K562 (cell line): ENCODE data around the gene PGAP2. TPM values are rescaled to one million over a fixed set of nuclear protein-coding genes. Genes with fewer than 3 reads are reported as not detected.

Source experiments
- ARID4B ChIP-seq: sonication (generic); formaldehyde crosslinking; IDR thresholded peaks from 2 replicates; pipeline ENCODE4 v1.8.0; 2022; ENCODE audit warnings: mild to moderate bottlenecking, missing genetic modification reagents
- BMI1 ChIP-seq: fragments of 150-350 bp; IDR thresholded peaks from 2 replicates; pipeline ENCODE4 v1.6.1; 2014; ENCODE audit warnings: low read length
- BRF1 ChIP-seq: IDR thresholded peaks from 3 replicates; pipeline ENCODE4 v1.6.1; 2011; ENCODE audit warnings: borderline replicate concordance, mild to moderate bottlenecking; ENCODE audit not compliant: insufficient read length; ENCODE audit errors: extremely low read depth
- CREB1 ChIP-seq, 2 experiments: sonication (generic) in 1 of 2; formaldehyde crosslinking in 1 of 2; IDR thresholded peaks; 2 replicates each; pipeline versions ENCODE4 v1.6.1 to v1.8.0; 2012 to 2022; ENCODE audit warnings: inconsistent platforms in 1 of 2, mild to moderate bottlenecking in 1 of 2, missing genetic modification reagents in 1 of 2, moderate library complexity in 1 of 2
- ELF2 ChIP-seq: fragments of 250-450 bp; sonication (Bioruptor Pico); IDR thresholded peaks from 2 replicates; pipeline ENCODE4 v1.5.0; 2021; ENCODE audit warnings: mild to moderate bottlenecking
- FOXA1 ChIP-seq: fragments of 450-650 bp; IDR thresholded peaks from 2 replicates; pipeline ENCODE4 v1.6.1; 2016; ENCODE audit warnings: mild to moderate bottlenecking, borderline replicate concordance
- FUS ChIP-seq: fragments of 200-400 bp; formaldehyde crosslinking; optimal IDR thresholded peaks from 2 replicates; pipeline ENCODE3; 2017; ENCODE audit warnings: low read depth, low read length
- GATAD2A ChIP-seq: fragments of 450-650 bp; IDR thresholded peaks from 2 replicates; pipeline ENCODE4 v1.6.1; 2017
- KLF16 ChIP-seq: IDR thresholded peaks from 2 replicates; pipeline ENCODE4 v1.6.1; 2016; ENCODE audit warnings: antibody characterized with exemption
- MEIS2 ChIP-seq: fragments of 450-650 bp; IDR thresholded peaks from 2 replicates; pipeline ENCODE4 v1.6.1; 2014; ENCODE audit warnings: mild to moderate bottlenecking; ENCODE audit not compliant: partially characterized antibody
- NFIX ChIP-seq: fragments of 250-450 bp; sonication (Bioruptor Pico); IDR thresholded peaks from 2 replicates; pipeline ENCODE4 v1.4.0; 2020; ENCODE audit warnings: low read depth, mild to moderate bottlenecking, moderate library complexity
- TAF1 ChIP-seq: IDR thresholded peaks from 2 replicates; pipeline ENCODE4 v1.6.1; 2011; ENCODE audit warnings: mild to moderate bottlenecking, low read length, moderate library complexity; ENCODE audit not compliant: insufficient read depth, control insufficient read depth, severe bottlenecking; ENCODE audit errors: extremely low read depth
- YBX1 ChIP-seq: fragments of 450-650 bp; IDR thresholded peaks from 2 replicates; pipeline ENCODE4 v1.7.1; 2016; ENCODE audit warnings: mild to moderate bottlenecking
- ZNF133 ChIP-seq: fragments of 250-450 bp; sonication (Bioruptor Pico); IDR thresholded peaks from 2 replicates; pipeline ENCODE4 v1.4.0; 2020; ENCODE audit warnings: mild to moderate bottlenecking
- ZNF143 ChIP-seq: sonication (generic); formaldehyde crosslinking; IDR thresholded peaks from 2 replicates; pipeline ENCODE4 v1.9.0; 2022; ENCODE audit warnings: mild to moderate bottlenecking, missing genetic modification reagents
- ZNF518B ChIP-seq: fragments of 250-450 bp; sonication (Bioruptor Pico); IDR thresholded peaks from 2 replicates; pipeline ENCODE4 v1.5.0; 2021; ENCODE audit warnings: mild to moderate bottlenecking, moderate library complexity
- polyA plus RNA-seq, 8 experiments: library from polyadenylated mRNA; depleted of rRNA in 4 of 8; stranded (reverse) in 5 of 8; unstranded in 3 of 8; fragments of >200 nt; fragmentation: Nextera tagmentation in 2 of 8; fragmentation: Illumina TruSeq in 1 of 8; extraction: Ambion mirVana in 2 of 8; extraction: Trizol in 1 of 8; gene quantifications; 2 replicates each; pipeline versions ENCODE4 v1.2.1 to v1.2.3, GENCODE V29; 2011 to 2014; ENCODE audit warnings: inconsistent platforms in 1 of 8, missing spikeins in 1 of 8
- total RNA-seq, 7 experiments: library from RNA; depleted of rRNA in 6 of 7; stranded (reverse); fragments of >200 nt in 6 of 7; fragmentation: Illumina TruSeq in 2 of 7; extraction: Trizol in 2 of 7; gene quantifications; 2 replicates each; pipeline versions ENCODE4 v1.2.1 to v1.2.3, GENCODE V29; 2011 to 2021; ENCODE audit warnings: low replicate concordance in 1 of 7
- TF ChIP-seq, protein P1 (sequence below): fragments of 250-450 bp; sonication (Bioruptor Pico); IDR thresholded peaks from 2 replicates; pipeline ENCODE4 v1.5.0; 2021
- TF ChIP-seq, protein P2 (sequence below): sonication (generic); formaldehyde crosslinking; IDR thresholded peaks from 2 replicates; pipeline ENCODE4 v1.8.1; 2022; ENCODE audit warnings: missing genetic modification reagents

Gene PGAP2
- total and polyA plus RNA-seq, 9 of the 15 experiments (the other 6 are each of a cell fraction or from before 2014, with no cell fraction given) = 17.9 to 47.2 (median 33.7) TPM

DNA sequence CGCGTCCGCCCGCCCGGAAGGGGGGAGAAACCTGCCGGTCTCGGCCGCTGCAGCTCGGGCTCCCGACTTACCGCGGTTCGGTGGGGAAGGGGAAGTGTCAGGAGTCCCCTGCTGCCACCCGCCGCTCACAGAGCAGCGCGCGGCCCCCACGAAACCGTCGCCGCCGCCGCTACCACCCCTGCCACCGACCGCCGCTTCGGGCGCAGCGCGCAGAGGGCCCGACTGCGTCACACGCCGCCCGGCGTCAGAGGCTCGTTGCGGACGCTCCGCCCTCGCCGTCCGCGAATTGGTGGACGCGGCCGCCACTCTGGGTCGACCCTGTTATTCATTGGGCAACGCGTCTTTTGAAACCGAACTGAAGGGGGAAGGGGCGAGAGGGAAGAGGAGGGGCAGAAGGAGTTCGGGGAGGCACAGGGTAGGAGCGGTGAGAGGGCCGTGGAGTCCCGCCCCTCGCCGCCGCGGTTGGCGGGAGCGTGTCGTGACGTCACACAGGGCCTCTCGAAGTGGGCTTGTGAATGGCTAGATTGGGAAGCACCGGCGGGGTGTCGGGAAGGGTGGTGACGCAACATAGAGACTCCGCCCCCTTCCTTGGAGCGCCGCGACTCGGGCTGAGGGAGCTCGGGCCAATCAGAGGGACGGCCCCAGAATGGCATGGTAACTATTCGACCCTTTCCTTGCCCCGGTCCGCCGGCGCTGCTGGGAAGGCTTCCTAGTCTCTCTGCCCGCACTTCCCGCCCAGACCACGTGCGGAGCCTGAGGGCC is 10.8 kb upstream of the PGAP2 start, which contains the start of gene NUP98 (continued):
- TF ChIP-seq ZNF518B = no peak
- no peak for TF ChIP-seq ZNF133 (CRISPR knock-in tag)
- TF ChIP-seq BMI1 = no peak
- no peak for TF ChIP-seq KLF16
- TF ChIP-seq ZNF143 (CRISPR knock-in tag) = no peak
- TF ChIP-seq MEIS2 = no peak
- TF ChIP-seq FOXA1 = no peak
- TF ChIP-seq CREB1 (IDR thresholded peaks at IDR 0.05) = peak; percentile 97
- TF ChIP-seq CREB1 (CRISPR knock-in tag; IDR thresholded peaks at IDR 0.05) = peak; percentile 98
- TF ChIP-seq, protein P1, sequence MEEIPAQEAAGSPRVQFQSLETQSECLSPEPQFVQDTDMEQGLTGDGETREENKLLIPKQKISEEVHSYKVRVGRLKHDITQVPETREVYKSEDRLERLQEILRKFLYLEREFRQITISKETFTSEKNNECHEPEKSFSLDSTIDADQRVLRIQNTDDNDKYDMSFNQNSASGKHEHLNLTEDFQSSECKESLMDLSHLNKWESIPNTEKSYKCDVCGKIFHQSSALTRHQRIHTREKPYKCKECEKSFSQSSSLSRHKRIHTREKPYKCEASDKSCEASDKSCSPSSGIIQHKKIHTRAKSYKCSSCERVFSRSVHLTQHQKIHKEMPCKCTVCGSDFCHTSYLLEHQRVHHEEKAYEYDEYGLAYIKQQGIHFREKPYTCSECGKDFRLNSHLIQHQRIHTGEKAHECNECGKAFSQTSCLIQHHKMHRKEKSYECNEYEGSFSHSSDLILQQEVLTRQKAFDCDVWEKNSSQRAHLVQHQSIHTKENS = no peak
- TF ChIP-seq, protein P2, sequence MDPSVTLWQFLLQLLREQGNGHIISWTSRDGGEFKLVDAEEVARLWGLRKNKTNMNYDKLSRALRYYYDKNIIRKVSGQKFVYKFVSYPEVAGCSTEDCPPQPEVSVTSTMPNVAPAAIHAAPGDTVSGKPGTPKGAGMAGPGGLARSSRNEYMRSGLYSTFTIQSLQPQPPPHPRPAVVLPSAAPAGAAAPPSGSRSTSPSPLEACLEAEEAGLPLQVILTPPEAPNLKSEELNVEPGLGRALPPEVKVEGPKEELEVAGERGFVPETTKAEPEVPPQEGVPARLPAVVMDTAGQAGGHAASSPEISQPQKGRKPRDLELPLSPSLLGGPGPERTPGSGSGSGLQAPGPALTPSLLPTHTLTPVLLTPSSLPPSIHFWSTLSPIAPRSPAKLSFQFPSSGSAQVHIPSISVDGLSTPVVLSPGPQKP (CRISPR knock-in tag) = no peak
- no peak for TF ChIP-seq ELF2 (CRISPR knock-in tag)
- peak; percentile 52; the same call in 1 of the 2 replicates for TF ChIP-seq ARID4B (CRISPR knock-in tag)
- TF ChIP-seq YBX1 = no peak
- peak; percentile 95 for TF ChIP-seq FUS
- no peak; the same call in 1 of the 2 replicates for TF ChIP-seq GATAD2A
- no peak for TF ChIP-seq NFIX (CRISPR knock-in tag)
- TF ChIP-seq TAF1 = peak; percentile 69
- TF ChIP-seq BRF1 = no peak
